Glutamatergic neuron (in vitro differentiated cells): Measurements from ENCODE around the gene SCN5A. TPM values are rescaled to one million over a fixed set of nuclear protein-coding genes. Genes with fewer than 3 reads are reported as not detected.

ENCODE experiments used
- DNase-seq: peaks from one replicate; pipeline ENCODE4 v3.0.0; 2022
- H3K27ac Mint-ChIP-seq: one replicate; pipeline ENCODE4 v1.8.0; 2020; ENCODE audit warnings: mild to moderate bottlenecking, mixed read lengths, inconsistent platforms; ENCODE audit not compliant: unreplicated experiment
- H3K27me3 Mint-ChIP-seq: one replicate; pipeline ENCODE4 v1.8.0; 2020; ENCODE audit warnings: mild to moderate bottlenecking, moderate library complexity, mixed read lengths, inconsistent platforms; ENCODE audit not compliant: unreplicated experiment
- H3K36me3 Mint-ChIP-seq: one replicate; pipeline ENCODE4 v1.8.0; 2020; ENCODE audit warnings: mild to moderate bottlenecking, mixed read lengths, inconsistent platforms; ENCODE audit not compliant: unreplicated experiment
- H3K4me1 Mint-ChIP-seq: one replicate; pipeline ENCODE4 v1.8.0; 2020; ENCODE audit warnings: mild to moderate bottlenecking, low read depth, mixed read lengths, inconsistent platforms; ENCODE audit not compliant: unreplicated experiment
- H3K4me3 Mint-ChIP-seq: one replicate; pipeline ENCODE4 v1.8.0; 2020; ENCODE audit warnings: mild to moderate bottlenecking, mixed read lengths, inconsistent platforms; ENCODE audit not compliant: unreplicated experiment
- H3K9me3 Mint-ChIP-seq: one replicate; pipeline ENCODE4 v1.8.0; 2020; ENCODE audit warnings: mild to moderate bottlenecking, moderate library complexity, mixed read lengths, inconsistent platforms; ENCODE audit not compliant: unreplicated experiment
- CTCF ChIP-seq: fragments of 200-600 bp; sonication (generic); IDR thresholded peaks from one replicate; pipeline ENCODE4 v1.5.0; 2021; ENCODE audit not compliant: partially characterized antibody, unreplicated experiment
- total RNA-seq: library from RNA; stranded (reverse); fragmentation: NEBNext Ultra II Directional; extraction: Animal tissue kit (Norgen Biotek cat#: 25700); gene quantifications from one replicate; pipeline ENCODE4 v1.2.1, GENCODE V29; 2021; ENCODE audit not compliant: unreplicated experiment

SCN5A gene
- total RNA-seq, 1 donor from 2014 or later, result 4.8 TPM

- Mint-ChIP-seq H3K9me3 (no peaks in the 10 kb centered on the region), H3K36me3 (no peaks in the 10 kb centered on the region), H3K4me1 (no peaks in the 10 kb centered on the region), H3K27ac (no peak overlapping the region), H3K4me3 (no peak overlapping the region), H3K27me3 (peaks cover 2% of the 10 kb centered on the region)
- DNase-seq, result no peak
- TF ChIP-seq CTCF, result no peak
These were observed 69.7 kb downstream of the SCN5A start for GRCh38 chr3:38579551-38580449.

GRCh38 chr3:38579141-38579540 lies 70.3 kb downstream of the SCN5A start:
- no peaks in the 10 kb centered on the region for H3K36me3 Mint-ChIP-seq
- H3K9me3 Mint-ChIP-seq, result no peaks in the 10 kb centered on the region
- H3K4me1 Mint-ChIP-seq, result no peaks in the 10 kb centered on the region
- peaks cover 2% of the 10 kb centered on the region for H3K27me3 Mint-ChIP-seq
- no peak overlapping the region for H3K27ac Mint-ChIP-seq
- peak; percentile 55 for DNase-seq
- no peak overlapping the region for H3K4me3 Mint-ChIP-seq
- no peak for TF ChIP-seq CTCF

GRCh38 chr3:38578551-38578950 lies 70.9 kb downstream of the SCN5A start:
- no peak for DNase-seq
- Mint-ChIP-seq H3K4me1 (no peaks in the 10 kb centered on the region), H3K36me3 (peaks cover under 1% of the 10 kb centered on the region), H3K27me3 (peaks cover 2% of the 10 kb centered on the region), H3K27ac (no peak overlapping the region), H3K4me3 (no peak overlapping the region), H3K9me3 (no peaks in the 10 kb centered on the region)
- no peak for TF ChIP-seq CTCF

GRCh38 chr3:38578081-38578475 lies 71.4 kb downstream of the SCN5A start:
- Mint-ChIP-seq H3K4me3 (no peak overlapping the region), H3K4me1 (no peaks in the 10 kb centered on the region), H3K27ac (no peak overlapping the region), H3K9me3 (peaks cover 1% of the 10 kb centered on the region), H3K36me3 (peaks cover 6% of the 10 kb centered on the region), H3K27me3 (peaks cover 4% of the 10 kb centered on the region)
- no peak for DNase-seq
- TF ChIP-seq CTCF, result no peak

- TF ChIP-seq CTCF, result no peak
- H3K4me3 Mint-ChIP-seq, result no peak overlapping the region
These were observed 72.0 kb downstream of the SCN5A start for GRCh38 chr3:38577371-38578080.

More at GRCh38 chr3:38577371-38578080, 72.0 kb downstream of the SCN5A start:
- no peak for DNase-seq
- Mint-ChIP-seq H3K4me1 (no peaks in the 10 kb centered on the region), H3K27me3 (peaks cover 4% of the 10 kb centered on the region), H3K27ac (no peak overlapping the region), H3K9me3 (peaks cover 1% of the 10 kb centered on the region), H3K36me3 (peaks cover 6% of the 10 kb centered on the region)
